HPDE6-E6E7 (cell line): Measurements from ENCODE around the gene CCL13.

Experiments used
- DNase-seq: peaks from one replicate; pipeline ENCODE4 v3.0.0; 2011; ENCODE audit warnings: missing footprints; ENCODE audit errors: extremely low spot score

Gene CCL13

DNA sequence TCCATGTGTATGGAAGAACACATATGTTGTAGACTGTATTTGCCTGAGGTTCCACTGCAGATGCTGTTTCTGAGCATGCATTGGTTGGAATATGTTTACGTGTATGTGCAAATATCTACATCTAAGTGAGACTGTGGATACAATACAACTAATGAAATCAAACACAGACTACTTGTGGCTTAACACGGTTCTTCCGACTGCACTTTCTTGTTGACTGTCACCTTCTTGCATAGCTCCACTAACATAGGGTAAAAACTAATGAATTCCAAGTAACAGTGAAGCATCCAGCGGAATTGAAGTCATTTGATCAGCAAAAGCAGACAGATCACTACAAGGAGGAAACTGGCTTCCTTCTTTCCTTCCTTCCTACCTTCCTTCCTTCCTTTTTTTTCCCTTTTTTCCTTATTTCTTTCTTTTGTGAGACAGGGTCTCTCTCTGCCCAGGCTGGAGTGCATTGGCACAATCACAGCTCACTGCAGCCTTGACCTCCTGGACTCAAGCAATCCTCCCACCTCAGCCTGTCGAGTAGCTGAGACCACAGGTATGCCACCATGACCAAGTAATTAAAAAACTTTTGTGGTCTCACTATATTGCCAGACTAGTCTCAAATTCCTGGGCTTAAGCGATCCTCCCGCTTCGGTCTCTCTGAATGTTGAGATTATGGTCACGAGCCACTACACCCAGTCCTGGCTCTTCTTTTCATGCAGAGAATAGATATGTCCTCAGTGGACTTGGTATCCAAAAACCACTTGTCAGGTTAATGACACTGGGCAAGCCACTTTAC is 28.7 kb downstream of the CCL13 start:
- DNase-seq, result no peak

DNA sequence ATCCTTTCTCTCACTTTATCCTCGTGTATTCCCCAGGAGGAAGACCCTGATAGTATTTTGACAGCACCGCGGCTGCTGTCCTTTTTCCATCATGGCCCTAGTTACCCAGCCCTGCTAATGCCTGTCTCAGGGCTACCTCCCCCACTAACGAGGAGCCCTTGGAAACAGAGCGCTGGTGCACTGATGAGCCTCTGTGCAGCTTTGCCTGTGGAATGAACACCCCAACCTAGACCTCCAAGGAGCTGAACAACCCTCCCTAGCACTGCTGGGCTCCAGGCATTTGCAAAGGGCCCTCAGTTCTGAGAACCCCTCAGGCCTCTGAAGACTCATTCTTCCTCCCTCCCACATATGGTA is 30.0 kb downstream of the CCL13 start:
- DNase-seq, result no peak

DNA sequence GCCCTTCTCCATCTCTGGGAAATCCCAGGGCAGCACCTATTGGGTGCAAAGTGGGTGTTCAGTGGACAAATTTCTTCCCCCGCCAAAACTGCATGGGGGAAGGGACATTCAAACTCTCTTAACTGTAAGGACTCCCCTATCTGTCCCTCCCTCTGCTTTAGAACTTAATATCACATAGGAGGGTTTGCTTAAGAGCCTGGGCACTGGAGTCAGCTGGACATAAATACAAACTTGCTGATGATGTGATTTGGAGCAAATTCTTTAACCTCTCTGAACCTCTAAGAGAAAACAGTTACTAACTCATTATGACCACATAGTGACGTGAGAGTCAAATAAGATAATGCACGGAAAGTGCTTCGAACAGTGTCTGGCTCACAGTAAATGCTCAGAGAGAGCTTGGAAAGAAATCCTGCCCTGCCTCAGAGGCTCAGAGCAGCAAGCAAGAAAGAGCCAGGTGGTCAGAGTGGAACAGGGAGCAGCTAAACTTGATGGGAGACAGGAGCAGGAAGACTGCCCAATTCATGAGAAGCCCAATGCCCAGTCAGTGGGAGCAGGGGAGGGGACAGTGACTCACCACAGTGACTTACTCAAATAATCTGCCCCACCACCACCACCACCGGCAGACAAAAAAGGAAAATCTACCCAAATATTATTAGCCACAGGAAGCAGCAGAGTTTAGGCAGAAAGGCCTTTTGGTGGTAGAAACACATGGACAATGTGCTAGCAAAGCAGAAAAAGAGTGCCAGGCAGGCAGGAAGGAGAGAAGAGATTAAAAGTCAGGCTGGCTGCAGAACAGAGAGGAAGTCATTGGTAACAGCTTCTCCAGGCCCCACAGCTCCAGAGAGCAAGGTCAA is 30.6 kb downstream of the CCL13 start:
- no peak for DNase-seq

DNA sequence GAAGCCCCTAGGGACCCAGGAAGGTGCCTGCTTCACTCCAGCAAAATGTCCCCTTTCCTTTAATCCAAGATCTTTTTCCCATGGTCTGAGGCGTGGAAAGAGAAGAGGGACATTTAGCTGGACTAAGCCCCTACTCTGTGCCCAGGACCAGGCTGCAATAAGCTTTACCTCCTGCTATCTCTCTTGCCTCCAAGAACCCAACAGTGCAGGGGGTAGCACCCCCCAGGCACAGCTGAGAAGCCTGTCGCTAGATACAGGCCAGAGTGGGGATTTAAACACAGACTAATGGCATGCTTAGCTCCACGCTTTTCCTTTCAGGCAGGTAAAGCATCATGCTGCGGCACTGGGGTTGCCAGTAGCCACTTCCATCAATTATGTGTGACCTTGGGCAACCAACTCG is 31.3 kb downstream of the CCL13 start:
- DNase-seq, result no peak

GRCh38 chr17:34389126-34389750 is 33.0 kb downstream of the CCL13 start:
- DNase-seq, result no peak

DNA sequence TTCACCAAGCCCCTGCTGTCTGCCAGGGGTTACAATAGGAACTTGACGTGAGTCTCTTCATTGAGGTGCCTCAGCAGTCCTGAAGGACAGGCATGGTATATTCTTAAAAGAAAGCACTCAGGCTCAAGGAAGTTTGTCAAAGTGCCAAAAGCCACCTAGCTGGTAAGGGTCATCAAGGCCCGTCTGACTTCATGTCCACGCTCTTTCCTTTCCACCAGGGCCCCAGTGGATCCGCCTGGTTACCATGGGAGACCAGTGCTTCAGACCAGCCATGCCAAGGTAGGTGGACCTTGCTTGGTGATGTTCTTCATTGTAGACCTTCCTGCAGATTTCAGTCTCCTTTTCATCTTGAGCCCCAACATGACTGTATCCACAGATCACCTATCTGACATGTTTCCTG is 34.4 kb downstream of the CCL13 start:
- DNase-seq, result no peak

DNA sequence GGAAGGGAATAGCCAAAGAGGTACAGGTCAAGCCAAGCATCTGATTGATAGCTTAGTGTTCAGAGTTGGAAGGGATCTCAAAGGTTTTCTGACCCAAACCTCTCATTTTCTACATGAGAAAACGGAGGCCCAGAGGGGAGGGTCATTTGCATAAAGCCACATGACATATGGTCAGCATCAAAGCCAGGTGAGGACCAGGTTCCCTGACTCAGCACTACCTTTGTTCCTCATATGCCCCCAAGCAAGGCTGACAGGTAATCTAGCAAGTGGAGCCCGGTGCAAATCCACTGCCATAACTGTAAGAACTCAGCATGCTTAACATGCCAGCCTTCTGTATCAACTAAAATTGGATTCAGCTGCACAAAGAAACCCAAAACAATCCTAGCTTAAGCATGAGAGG is 35.0 kb downstream of the CCL13 start:
- no peak for DNase-seq

- no peak for DNase-seq
These were observed 37.1 kb downstream of the CCL13 start for GRCh38 chr17:34393401-34393800.

GRCh38 chr17:34397265-34397664 is 41.0 kb downstream of the CCL13 start:
- DNase-seq, result no peak

- no peak for DNase-seq
These were observed 42.7 kb downstream of the CCL13 start for GRCh38 chr17:34398990-34399389.

GRCh38 chr17:34399725-34400124 is 43.4 kb downstream of the CCL13 start:
- DNase-seq, result no peak

GRCh38 chr17:34400301-34400931 is 44.1 kb downstream of the CCL13 start:
- no peak for DNase-seq

DNA sequence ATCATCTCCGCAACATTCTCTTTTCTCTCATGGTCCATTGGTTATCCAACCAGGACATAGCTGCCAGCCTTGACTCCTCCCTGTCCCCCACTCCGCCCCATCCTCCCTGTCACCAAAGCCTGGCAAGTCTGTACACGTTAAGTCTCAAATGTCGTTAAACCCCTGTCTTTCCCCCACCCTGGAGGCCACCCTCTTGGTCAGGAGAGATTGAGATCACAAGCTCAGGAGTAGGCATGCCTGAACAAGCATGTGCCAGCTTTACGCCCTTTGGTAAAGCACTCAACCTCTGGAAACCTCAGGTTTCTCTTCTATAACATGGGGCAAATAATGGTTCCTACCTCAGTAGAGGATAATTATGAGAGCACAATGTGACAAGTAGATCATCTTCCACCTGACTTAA is 44.9 kb downstream of the CCL13 start:
- DNase-seq, result no peak

- no peak for DNase-seq
These were observed 46.7 kb downstream of the CCL13 start for GRCh38 chr17:34403006-34403405.

DNA sequence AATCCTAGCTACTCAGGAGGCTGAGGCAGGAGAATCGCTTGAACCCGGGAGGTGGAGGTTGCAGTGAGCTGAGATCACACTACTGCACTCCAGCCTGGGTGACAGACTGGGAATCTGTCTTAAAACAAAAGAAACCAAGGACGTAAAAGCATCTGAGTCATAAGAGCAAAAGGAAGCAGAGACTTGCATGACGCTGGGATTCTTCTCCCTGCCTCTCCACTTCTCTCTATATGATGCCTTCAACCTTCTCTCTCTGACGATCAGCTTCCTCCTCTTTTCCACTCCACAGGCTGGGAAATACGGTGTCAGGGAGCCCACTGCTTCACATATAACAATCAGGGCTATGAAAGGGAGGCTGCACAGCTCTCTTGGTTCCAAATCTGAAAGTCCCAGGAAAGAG is 49.9 kb downstream of the CCL13 start:
- no peak for DNase-seq
